ENCODE results near the gene KCNC4.

The KCNC4 gene

GRCh38 chr1:110209715-110210603 lies at the start of gene KCNC4:
Gene KCNC4, plus strand, starts transcription at chr1:110210314. Its CDS starts 1,186 bp downstream, at chr1:110211500.
- in situ Hi-C loops (cut with MboI; ENCODE audit: low sequenced_read_pairs) = loop anchor here (10.0 kb wide), 1 partner anchor 245 kb away; the partner anchor contains the start of gene PROK1

- in situ Hi-C loops (cut with MboI; ENCODE audit: low sequenced_read_pairs) = no loop called here
Observed at GRCh38 chr1:110160538-110161100, 49.5 kb upstream of the KCNC4 start.

- in situ Hi-C loops (cut with MboI; ENCODE audit: low sequenced_read_pairs) = no loop called here
Observed at GRCh38 chr1:110161165-110161564, 48.9 kb upstream of the KCNC4 start.

GRCh38 chr1:110161849-110162248 lies 48.3 kb upstream of the KCNC4 start:
- in situ Hi-C loops (cut with MboI; ENCODE audit: low sequenced_read_pairs) = no loop called here

- in situ Hi-C loops (cut with MboI; ENCODE audit: low sequenced_read_pairs) = no loop called here
Observed at GRCh38 chr1:110163591-110163990, 46.5 kb upstream of the KCNC4 start.

- in situ Hi-C loops (cut with MboI; ENCODE audit: low sequenced_read_pairs) = no loop called here
Observed at GRCh38 chr1:110164725-110165350, 45.3 kb upstream of the KCNC4 start.

DNA sequence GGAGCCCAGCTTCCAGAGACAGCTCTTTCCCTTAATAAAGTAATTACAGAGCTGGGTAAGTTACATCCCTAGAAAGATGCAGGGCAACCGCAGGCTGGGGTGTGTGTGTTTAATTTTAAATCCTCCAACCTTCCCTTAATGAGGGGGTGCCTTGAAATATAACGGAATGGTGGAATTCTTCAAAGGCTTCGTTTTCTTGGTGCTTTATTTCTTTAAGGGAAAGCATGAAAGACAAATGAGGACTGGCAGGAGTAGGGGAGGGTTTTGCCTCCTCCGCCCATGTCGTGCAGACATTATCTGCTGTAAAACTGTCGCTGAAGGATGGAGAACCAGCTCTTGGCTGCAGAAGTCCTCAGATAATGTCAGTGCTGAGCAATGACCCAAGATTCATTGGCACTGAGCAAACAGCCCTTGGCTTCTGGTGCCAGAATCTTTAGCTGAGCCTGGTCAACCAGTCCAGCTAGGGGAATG lies 44.3 kb upstream of the KCNC4 start:
- in situ Hi-C loops (cut with MboI; ENCODE audit: low sequenced_read_pairs) = no loop called here

GRCh38 chr1:110166861-110167260 lies 43.3 kb upstream of the KCNC4 start:
- in situ Hi-C loops (cut with MboI; ENCODE audit: low sequenced_read_pairs) = no loop called here

GRCh38 chr1:110170766-110171733 lies 39.1 kb upstream of the KCNC4 start:
- in situ Hi-C loops (cut with MboI; ENCODE audit: low sequenced_read_pairs) = no loop called here

DNA sequence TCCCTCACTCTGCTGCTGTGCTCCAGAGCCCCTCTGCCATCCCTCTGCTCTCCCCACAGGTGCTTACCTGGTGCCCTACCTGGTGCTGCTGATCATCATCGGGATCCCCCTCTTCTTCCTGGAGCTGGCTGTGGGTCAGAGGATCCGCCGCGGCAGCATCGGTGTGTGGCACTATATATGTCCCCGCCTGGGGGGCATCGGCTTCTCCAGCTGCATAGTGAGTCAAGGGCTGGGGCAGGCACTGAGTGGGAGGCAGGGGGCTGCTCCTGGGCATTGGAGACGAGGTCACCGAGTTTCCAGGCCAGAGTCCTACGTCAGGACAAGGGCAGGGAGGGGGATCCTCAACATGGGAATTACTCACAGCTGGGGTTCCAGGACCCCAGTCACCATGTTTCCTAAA lies 38.1 kb upstream of the KCNC4 start:
- in situ Hi-C loops (cut with MboI; ENCODE audit: low sequenced_read_pairs) = no loop called here

GRCh38 chr1:110173466-110174105 lies 36.5 kb upstream of the KCNC4 start:
- in situ Hi-C loops (cut with MboI; ENCODE audit: low sequenced_read_pairs) = no loop called here

DNA sequence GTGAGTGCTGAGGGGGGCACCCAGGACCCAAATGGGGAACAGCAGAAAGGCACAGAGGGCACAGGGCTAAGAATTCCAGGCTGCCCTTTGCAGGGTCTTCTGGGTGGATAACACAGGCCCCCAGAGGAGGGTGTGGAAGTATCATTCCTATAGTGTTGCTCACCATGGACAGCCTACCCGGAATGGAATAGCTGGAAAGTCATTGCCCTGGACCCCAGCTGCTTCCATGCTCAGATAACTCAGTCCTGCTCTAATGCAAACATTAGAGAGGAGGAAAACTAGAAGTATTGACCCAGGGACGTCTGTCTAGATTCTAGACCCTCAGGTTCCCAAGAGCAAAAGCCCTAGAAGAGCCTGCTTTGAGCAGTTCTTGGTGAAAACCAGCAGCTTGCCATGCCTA lies 35.2 kb upstream of the KCNC4 start:
- in situ Hi-C loops (cut with MboI; ENCODE audit: low sequenced_read_pairs) = no loop called here

DNA sequence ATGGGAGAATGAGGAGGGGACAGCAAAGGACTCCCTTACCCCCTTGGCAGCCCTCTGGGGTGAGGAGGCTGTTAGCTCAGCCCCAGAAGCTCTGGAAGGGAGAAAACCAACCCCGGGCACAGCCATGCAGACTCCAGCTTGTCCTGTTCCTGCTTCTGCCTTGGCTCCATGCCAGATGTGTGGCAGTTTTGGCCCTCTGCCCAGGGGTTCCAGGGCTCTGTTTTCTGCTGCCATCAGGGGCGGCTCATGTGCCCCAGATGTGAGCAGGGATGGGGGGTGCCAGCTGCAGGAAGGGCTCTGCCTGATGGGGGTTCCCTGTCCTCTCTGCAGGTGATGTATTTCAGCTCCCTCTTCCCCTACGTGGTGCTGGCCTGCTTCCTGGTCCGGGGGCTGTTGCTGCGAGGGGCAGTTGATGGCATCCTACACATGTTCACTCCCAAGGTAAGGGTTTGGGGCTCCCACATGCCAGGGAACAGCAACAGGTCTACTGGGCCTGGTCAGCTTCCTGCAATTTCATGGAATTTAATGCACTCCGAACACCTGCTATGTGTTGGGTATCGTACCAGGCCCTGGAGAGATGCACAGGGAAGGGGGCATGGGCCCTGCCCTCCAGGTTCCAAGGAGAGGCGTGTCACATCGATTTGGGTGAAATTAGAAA lies 33.7 kb upstream of the KCNC4 start:
- in situ Hi-C loops (cut with MboI; ENCODE audit: low sequenced_read_pairs) = no loop called here

DNA sequence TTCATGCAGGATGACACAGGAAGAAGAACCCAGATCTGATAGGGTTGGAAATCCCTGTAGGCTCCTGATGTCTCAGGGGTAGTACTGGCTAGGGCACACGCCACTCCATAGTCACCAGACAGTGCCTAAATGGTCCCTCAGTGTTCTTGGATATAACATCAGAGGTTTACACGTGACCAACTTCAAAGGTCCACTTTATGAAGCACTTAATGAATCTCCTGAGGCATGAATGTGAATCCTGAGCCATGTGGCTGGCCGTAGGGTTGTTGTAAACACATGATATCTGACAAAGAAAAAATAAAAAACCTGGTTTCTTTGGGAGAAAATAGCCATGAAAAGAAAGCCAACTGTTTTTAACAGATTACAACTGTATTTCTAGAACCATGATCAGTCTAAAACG lies 32.3 kb upstream of the KCNC4 start:
- in situ Hi-C loops (cut with MboI; ENCODE audit: low sequenced_read_pairs) = no loop called here

- in situ Hi-C loops (cut with MboI; ENCODE audit: low sequenced_read_pairs) = no loop called here
Observed at GRCh38 chr1:110183642-110184167, 26.4 kb upstream of the KCNC4 start.

GRCh38 chr1:110184446-110184845 lies 25.7 kb upstream of the KCNC4 start:
- in situ Hi-C loops (cut with MboI; ENCODE audit: low sequenced_read_pairs) = no loop called here

GRCh38 chr1:110185181-110185580 lies 24.9 kb upstream of the KCNC4 start:
- in situ Hi-C loops (cut with MboI; ENCODE audit: low sequenced_read_pairs) = no loop called here

DNA sequence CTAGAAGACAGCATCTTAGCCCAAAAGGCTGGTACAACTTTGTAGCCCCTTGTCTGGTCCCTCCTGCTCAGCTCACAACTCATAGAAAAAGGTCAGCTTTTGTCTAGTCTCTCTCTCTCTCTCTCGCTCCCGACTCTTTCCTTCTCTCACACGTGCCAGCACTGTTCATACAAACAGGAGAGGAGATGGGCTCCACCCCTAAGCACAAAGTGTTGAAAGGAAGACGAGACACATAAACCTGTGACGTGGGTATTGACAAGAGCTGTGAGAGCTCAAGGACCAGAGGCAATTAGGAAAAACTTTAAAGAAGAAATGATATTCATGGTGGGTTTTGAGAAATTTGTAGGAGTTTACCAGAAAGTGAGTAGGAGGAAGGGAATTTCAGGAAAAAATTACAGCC lies 23.6 kb upstream of the KCNC4 start:
- in situ Hi-C loops (cut with MboI; ENCODE audit: low sequenced_read_pairs) = no loop called here

- in situ Hi-C loops (cut with MboI; ENCODE audit: low sequenced_read_pairs) = no loop called here
Observed at GRCh38 chr1:110187139-110187890, 22.8 kb upstream of the KCNC4 start.
